NOMO-1 treated with DMSO at 0.1 percent for 48 hours (cell line): Measurements from ENCODE around the gene SDR42E1.
"Not testable (repeated sequence)": the region's sequence is repeated elsewhere in the genome, so short reads cannot be mapped to it uniquely, and the experiment has no call there.

Experiments
- DNase-seq: peaks from one replicate; lab custom pipeline; 2025; ENCODE audit not compliant: unreplicated experiment; lab: John Stamatoyannopoulos, UW

The SDR42E1 gene

GRCh38 chr16:82005027-82005830 is 6.0 kb downstream of the SDR42E1 start:
- no peak for DNase-seq

GRCh38 chr16:82004601-82005000 is 6.7 kb downstream of the SDR42E1 start:
- no peak for DNase-seq

DNA sequence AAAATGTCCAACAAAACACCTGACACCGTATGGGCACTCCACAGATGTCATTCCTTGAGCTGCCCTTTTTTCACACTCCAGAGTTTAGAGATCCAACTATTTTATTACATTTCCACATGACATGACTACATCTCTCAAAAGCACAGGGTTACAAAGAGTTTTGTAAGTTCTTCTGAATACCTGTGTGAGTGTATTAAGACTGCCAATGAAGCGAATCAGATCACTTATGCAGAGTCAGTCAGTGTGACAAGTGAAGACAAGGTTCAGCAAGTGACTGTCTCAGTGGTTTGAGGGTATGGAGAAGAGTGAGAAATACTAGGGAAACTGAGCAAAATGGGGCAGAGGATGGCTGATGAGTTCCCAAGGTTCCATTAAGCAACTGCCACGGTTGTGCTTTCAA is 8.4 kb downstream of the SDR42E1 start:
- DNase-seq: no peak

GRCh38 chr16:81997738-81998137 is 13.5 kb downstream of the SDR42E1 start:
- no peak for DNase-seq

DNA sequence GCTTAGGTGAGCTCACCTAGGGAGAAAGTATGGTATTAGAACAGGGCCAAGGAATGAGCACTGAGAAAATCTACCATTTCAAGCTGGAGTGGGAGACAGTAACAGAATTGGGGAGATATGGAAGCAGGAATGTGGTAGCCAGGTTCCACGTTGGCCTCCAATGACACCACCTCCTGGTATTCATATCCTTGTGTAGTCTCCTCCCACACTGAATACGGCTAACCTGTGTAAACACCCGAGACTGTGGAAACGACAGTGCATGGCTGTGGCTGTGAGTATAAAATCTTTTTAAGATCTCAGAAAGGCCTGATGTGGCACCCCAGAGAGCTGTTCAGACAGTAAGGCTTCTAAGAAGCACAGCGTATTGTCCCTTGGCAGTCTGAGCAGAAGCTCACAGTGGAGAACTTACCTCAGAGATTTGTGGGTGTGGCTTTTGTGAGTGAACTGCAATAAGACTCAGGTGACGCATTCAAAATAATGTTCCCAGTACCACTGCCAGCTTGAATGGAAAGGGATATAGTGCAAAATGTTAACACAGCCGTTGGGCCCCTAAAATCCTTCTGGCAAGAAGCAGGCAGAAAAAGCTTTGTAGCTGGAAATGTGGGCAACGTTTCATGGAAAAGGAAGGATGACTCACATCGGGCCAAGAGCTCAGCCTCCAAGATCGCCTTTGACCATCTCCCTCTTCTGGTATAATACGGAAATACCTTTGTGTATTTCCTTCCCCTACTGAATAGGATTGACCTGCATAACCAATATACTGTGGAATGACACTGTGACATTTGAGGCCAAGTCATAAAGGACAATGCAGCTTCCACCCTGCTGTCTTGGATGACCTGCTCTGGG is 14.4 kb downstream of the SDR42E1 start:
- DNase-seq: no peak

DNA sequence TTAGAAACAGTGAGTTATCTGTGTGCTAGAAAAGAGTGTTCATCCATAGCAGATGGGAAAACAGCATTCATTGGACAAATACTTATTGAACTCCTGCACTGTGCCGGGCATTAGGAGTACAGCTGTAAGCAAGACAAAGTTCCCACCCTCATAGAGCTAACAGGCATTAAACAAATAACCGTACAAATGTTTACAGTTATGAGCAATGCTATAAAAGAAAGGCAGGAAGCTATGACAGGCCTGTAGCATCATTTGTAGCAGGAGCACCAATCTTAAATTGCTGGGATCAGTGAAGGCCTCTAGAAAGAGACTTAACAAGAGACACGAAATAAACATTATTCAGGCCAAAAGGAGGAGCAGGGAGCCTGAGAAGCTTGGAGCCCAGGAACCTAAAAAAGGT is 15.6 kb downstream of the SDR42E1 start:
- no peak for DNase-seq

DNA sequence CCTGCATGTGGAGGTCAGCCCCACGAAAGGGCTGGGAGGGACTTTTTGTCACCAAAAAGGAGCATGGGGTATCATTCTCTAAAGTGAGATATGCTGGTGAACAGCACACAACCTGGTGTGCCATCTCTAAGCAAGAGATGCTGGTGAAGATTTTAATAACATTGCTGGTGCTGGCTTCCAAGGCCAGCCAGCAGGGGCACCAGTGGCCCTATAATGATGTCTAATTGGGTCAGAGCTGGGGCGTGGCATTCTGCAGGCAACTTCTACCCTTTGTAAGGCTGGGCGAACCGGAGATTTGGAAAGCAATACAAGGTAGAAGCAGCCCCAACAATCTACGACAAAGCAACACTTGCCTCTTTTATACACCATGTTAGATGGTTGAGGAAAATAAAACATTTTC is 16.8 kb downstream of the SDR42E1 start:
- DNase-seq: no peak

DNA sequence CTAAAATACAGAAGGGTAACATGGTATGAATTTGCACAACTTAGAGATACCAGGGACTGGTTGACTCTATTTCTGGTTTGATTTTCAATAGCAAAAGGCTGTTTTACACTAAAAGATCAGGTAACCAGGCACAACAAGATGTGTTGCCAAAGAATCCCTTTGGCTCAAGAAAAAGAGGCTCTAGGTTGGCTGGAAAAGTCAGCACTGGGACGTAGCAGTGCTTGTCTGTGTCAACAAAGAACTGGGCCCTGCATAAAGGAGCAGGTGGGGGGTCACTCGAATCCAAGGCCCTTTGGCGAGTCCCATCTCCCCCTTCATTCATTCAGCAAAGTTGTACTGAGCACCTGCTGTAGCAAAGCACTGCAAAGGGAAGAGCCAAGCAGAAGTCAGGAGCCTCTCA is 18.4 kb downstream of the SDR42E1 start:
- DNase-seq: no peak

DNA sequence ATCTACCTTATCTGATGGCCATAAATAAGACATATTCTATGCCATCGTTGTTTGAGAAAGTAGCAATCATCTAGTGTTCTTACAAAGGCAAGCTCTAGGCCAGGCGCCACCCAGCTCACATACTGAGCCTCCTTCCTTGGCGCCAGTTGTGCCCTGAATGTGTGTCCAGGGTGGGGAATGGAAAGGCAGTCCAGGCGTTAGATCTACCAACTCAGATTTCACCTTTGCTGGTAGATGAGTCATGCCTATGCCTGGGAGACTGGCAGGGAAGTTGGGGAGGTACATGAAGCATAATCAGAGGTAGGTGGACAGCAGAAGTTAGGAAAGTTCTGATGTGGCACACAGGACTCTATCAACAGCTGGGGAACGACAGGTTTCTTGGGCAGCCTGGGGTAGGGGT is 23.6 kb downstream of the SDR42E1 start:
- DNase-seq: no peak

- DNase-seq: no peak
Observed at GRCh38 chr16:81987121-81987520, 24.1 kb downstream of the SDR42E1 start.

- not testable (repeated sequence) for DNase-seq
Observed at GRCh38 chr16:81977335-81977942, 33.8 kb downstream of the SDR42E1 start.

GRCh38 chr16:81975637-81976036 is 35.6 kb downstream of the SDR42E1 start:
- no peak for DNase-seq

DNA sequence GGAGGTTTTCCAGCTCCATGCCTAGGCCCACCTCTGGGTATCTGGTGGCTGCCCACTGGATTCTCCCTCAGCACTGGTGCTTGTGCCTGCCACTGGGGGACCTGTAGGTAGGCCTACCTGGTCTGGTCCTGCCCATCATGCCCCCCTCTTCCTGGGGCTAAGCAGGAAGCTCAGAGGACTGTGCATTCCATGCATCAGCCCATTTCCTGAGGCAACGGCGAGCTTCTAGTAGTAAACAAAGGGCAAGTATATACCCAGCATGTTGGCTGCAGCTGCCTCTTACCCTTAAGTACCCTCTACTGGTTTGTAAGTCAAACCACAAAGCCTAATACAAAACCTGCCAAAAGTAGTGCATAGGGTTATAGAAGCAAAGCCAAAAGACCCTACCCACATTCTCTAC is 37.5 kb downstream of the SDR42E1 start:
- DNase-seq: no peak

DNA sequence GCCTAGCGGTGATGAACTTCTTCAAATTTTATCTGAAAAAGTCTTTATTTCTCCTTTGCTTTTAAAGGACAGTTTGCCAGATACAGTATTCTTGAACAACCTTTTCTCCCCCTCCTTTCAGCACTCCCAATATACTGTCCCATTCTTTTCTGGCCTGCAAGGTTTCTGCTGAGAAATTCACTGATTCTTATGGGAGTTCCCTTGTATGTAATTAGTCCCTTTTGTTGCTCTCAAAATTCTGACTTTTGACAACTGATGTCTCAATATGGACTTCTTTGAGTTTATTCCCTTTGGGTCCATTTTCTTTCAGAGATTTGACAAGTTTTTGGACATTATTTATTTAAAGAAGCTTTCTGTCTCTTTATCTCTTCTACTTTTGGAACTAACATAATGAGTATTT is 39.4 kb downstream of the SDR42E1 start:
- DNase-seq: no peak

DNA sequence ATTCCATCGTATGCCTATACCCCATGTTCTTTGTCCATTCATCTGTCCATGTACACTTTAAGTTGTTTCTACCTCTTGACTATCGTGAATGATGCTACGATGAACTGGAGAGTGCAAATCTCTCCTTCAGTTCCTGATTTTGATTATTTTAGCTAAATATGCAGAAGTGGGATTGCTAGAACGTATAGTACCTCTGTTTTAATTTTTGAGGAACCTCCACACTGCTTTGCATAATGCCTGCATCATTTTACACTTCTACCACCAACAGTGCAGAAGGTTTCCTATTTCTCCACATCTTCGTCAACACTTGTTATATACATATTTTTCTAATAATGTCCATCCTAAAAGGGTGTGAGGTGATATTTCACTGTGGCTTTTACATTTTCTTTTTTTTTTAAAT is 43.9 kb downstream of the SDR42E1 start:
- peak; percentile 68 for DNase-seq

DNA sequence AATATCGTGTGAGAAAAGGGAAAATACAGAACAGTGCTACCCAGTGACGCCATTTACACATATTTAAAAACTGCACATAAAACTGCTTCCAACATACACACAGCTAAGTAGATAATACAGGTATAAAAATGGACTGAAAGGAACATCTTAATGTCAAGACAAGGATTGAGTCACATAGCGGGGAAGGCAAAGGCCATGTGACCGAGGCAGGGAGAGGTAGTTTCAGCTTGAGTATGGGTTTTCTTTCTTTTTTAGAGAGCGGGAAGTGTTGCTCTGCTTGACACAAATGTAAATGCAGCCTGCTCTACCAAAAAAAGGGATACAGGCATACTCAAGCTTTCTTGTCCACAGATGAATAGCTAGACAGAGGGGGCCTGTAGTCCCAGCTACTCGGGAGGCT is 46.5 kb downstream of the SDR42E1 start:
- no peak for DNase-seq

DNA sequence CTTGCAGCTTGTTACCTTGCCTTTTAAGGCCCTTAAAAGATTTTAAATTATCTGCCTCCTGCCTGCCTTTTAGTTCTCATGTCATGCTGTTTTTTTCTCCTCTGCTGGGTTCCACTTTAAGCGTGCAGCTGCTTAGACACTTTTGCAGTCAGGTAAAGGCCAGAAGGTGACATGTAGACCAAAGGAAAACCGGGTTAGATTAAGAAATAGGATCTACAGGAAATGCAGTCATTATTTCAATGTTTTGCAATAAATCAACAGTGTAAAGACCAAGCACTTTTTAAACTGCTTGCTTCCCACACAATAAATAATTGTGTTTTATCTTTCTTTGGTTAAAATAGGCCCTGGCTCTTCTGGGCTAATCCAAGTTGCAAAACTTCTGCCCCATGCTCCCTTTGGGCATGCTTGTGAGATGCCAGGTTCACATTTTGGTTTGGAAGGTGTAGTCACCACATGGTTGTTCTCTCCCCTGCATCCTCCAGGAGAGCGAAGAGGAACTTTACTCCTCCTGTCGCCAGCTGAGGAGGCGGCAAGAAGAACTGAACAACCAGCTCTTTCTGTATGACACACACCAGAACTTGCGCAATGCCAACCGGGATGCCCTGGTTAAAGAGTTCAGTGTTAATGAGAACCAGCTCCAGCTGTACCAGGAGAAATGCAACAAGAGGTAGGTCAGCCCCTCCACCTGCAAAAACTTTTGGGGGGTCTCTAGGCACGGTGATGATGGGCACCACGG is 54.9 kb downstream of the SDR42E1 start:
- peak; percentile 78 for DNase-seq

DNA sequence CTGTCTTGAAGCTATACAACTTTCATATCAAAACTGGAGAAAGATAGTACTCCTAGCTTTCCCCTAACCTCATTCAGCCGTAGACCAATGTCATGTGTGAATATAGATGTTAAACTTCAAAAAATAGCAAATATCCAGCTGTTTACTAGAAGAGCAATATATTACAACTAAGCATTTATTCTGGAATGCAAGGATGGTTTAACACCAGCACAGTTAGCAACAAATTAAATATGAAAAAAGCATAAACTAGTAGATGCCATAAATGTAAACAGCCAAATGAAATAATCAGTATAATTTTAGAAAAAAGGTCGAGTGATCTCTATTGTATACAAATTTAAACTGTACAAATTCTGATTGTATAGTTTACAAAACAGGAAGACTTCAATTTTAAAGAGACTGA is 59.7 kb downstream of the SDR42E1 start:
- no peak for DNase-seq

GRCh38 chr16:81946206-81946605 is 65.1 kb downstream of the SDR42E1 start:
- DNase-seq: no peak

DNA sequence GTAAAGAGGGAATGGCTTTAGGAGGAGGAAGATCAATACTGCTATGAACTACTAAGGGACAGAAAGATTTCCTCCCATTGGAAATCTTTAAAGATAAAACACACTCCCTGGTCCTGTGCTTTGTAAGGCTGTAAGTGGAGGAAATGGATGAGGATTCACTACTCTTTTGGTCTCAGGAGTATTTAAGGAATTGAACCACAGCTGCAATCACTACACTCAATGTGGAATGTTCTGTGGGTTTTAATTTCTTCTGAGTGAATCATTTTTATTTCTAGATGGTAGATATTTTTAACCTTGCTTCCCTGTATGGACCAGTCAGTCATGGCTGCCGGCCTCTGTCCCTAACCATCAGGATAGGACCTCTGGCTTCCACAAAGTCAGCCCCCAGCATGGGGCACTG is 65.6 kb downstream of the SDR42E1 start:
- no peak for DNase-seq

DNA sequence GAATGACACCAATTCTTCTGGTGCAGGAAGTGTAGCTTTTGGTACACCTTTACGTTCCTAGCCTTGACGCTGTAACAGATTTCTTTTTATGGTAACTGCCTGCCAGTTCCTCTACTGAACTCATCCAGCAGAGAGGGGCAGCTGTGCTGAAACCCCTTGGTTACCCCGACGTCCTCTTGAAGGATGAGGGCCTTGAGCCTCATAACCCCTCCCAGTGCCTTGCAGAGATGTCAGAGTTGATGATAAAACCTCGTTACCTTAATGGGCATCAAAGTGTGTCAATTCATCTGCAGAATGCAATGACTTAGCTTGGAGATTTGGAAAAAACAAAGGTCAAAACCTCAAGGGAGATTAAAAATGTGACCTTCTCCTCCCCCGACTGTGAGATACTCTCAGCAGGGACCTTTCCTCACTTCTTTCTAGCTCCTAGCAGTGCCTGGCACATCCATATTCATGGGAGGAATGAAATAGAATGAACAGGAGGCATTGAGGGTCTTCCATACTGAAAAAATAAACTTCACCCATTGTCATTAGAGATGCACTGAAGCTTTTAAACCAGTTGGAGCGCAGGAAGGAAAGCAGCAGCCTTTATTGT is 69.2 kb downstream of the SDR42E1 start:
- no peak for DNase-seq
